SK-MEL-5 (cell line): ENCODE data around the gene UNK. TPM values are rescaled to one million over a fixed set of nuclear protein-coding genes. Genes with fewer than 3 reads are reported as not detected.
"Not testable (repeated sequence)": the region's sequence is repeated elsewhere in the genome, so short reads cannot be mapped to it uniquely, and the experiment has no call there.

Experiments
- DNase-seq: peaks from one replicate; pipeline ENCODE4 v3.0.0-alpha.2; 2016; ENCODE audit warnings: low read depth, low spot score
- in situ Hi-C: cut with HindIII; loops from 2 replicates; pipeline ENCODE4 v1.10.0; 2016; ENCODE audit warnings: low sequenced_read_pairs, high pct_unique_total_duplicates, low pct_unique_long_range_greater_than_20kb
- total RNA-seq: library from RNA; depleted of rRNA; stranded (reverse); fragments of >200 nt; shearing (Covaris generic); gene quantifications from 2 replicates; pipeline ENCODE4 v1.2.3, GENCODE V29; 2014

The UNK gene
- total RNA-seq, 1 experiment from 2014 or later = 76.9 TPM

DNA sequence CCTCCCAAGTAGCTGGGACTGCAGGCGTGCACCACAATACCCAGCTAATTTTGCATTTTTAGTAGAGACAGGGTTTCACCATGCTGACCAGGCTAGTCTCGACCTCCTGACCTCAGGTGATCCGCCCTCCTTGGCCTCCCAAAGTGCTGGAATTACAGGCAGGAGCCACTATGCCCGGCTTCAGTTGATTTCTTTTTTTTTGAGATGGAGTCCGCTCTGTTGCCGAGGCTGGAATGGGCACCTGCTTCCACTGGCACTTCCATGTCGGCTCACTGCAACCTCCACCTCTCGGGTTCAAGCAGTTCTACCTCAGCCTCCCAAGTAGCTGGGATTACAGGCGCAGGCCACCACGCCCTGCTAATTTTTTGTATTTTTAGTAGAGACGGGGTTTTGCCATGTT lies 26.1 kb downstream of the UNK start:
- DNase-seq, in situ Hi-C loops: not testable (repeated sequence)

- no peak for DNase-seq
- in situ Hi-C loops = no loop called here
Observed at GRCh38 chr17:75811174-75811573, 26.6 kb downstream of the UNK start.

DNA sequence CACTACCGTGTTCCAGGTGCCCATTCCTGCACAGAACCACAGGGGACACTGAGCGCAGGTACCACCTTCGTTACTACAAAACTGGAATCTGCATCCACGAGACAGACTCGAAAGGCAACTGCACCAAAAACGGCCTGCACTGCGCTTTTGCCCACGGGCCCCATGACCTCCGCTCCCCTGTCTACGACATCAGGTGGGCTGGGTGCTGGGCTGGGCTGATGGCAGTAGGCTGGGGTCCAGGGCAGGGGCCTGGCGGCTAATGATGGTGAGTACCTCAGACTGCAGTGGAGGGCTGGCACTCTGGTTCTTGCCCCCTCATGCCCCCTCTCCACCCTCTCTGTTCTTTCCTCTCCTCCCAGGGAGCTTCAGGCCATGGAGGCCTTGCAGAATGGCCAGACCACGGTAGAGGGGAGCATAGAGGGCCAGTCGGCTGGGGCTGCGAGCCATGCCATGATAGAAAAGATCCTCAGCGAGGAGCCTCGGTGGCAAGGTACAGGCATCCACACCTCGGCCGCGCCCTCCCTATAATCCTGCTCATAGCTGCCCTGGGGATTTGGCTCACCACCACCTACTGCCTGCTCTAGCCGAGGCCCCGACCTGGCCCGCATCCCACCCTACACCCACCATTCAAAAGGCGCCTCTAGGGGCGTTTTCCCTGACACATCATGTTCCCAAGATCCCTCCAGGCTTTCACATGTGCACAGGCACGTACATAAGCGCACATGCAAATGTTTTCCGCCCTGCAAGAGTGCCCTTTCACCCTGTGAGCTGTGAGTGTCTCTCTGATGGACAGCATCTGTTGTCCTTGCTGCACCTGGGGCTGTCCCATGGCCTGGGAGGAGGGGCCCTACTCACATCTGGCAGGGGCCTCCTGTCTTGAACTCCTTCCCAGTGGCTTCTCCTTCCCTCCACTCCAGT lies 27.7 kb downstream of the UNK start:
- DNase-seq = no peak
- in situ Hi-C loops = no loop called here

- in situ Hi-C loops = no loop called here
Observed at GRCh38 chr17:75813081-75814020, 28.7 kb downstream of the UNK start.

GRCh38 chr17:75814021-75814395 lies 29.4 kb downstream of the UNK start:
- in situ Hi-C loops = no loop called here
- no peak for DNase-seq

More at GRCh38 chr17:75813081-75814020, 28.7 kb downstream of the UNK start:
- no peak for DNase-seq

- in situ Hi-C loops = no loop called here
- DNase-seq = no peak
Observed at GRCh38 chr17:75814900-75815373, 30.3 kb downstream of the UNK start.

- no peak for DNase-seq
- in situ Hi-C loops = no loop called here
Observed at GRCh38 chr17:75815399-75815798, 30.8 kb downstream of the UNK start.

GRCh38 chr17:75816693-75817092 lies 32.1 kb downstream of the UNK start:
- DNase-seq = no peak
- in situ Hi-C loops = no loop called here

DNA sequence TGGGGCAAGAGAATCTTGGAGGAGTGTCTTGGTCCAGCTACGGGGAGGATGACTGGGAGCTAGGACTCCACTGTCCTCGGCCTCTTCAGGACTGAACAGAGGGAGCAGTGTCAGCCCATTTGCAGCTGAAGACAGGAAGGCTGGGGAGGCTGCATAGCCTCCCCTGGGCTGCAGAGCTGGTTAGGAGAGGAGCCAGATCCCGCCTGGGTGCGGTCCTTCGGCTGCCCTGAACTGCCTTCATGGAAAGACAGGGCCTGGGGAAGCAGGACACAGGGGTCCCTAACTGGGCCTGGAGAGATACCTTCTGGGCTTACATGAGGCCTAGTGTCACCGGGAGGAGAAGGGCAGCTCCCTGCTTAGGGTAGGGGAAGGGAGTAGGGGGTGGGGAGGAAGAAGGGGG lies 33.0 kb downstream of the UNK start:
- DNase-seq = no peak
- in situ Hi-C loops = no loop called here

GRCh38 chr17:75818326-75818885 lies 33.8 kb downstream of the UNK start:
- in situ Hi-C loops = no loop called here
- DNase-seq = no peak

DNA sequence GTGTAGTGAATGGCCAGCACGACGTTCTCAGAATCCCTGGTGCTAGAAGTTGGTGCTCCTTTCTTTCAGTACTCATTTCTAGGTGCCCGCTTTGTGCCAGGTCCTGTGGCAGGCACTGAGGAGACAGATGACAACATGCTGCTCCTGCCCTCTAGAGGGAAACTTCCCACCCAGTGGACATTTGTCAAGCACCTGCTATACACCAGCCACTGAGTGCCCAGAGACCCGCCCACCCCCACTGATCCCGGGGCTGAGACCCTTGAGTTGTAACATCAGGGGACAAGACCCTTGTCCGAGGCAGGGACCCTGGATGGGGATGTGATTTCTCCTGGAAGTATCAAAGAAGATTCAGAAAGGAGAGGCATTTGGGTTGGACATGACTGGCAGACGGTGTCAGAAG lies 34.5 kb downstream of the UNK start:
- in situ Hi-C loops = no loop called here
- no peak for DNase-seq

DNA sequence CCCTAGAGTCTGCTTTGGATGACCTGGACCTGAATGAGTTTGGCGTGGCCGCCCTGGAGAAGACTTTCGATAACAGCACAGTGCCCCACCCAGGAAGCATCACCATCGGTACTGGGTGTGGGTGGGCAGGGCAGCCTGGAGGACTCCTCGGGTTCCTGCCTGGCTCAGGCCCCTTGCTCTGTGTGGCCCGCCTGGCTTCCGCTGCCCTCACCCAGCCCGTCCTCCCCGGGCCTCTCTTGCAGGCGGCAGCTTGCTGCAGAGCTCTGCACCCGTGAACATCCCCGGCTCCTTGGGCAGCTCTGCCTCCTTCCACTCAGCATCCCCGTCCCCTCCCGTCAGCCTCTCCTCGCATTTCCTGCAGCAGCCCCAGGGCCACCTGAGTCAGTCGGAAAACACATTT lies 35.1 kb downstream of the UNK start:
- in situ Hi-C loops = no loop called here
- DNase-seq = no peak

GRCh38 chr17:75820094-75821080 lies 35.8 kb downstream of the UNK start:
- in situ Hi-C loops = no loop called here
- DNase-seq = no peak

- DNase-seq = no peak
- in situ Hi-C loops = no loop called here
Observed at GRCh38 chr17:75821552-75821951, 36.9 kb downstream of the UNK start.

DNA sequence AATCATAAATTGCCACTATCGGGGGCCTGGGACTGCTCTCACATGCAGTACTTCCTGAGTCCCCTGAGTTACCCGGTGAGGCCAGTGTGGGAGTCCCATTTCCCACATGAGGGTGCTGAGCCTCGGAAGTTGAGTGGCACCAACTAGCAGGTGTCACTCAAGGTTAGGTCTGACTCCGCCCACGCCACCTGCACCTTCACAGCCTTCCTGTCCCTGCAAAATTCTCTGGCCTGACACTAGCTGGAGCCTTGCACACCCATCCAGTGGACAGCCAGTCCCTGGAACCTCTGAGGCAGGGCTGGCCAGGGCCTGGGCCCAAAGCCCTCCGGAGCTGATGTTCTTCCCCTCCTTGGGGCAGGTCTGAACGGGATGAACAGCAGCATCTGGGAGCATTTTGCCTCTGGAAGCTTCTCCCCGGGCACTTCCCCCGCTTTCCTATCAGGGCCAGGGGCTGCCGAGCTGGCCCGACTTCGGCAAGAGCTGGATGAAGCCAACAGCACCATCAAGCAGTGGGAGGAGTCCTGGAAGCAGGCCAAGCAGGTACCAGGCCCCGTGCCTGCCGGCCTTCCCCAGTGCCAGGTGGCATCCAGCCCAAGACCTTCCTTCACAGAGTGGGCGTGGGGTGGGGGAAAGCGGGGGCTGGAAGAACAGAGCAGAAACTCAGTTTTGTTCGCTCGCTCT lies 37.7 kb downstream of the UNK start:
- no peak for DNase-seq
- in situ Hi-C loops = no loop called here

GRCh38 chr17:75822800-75823166 lies 38.2 kb downstream of the UNK start:
- no peak for DNase-seq
- in situ Hi-C loops = no loop called here
